HT-29 (cell line): ENCODE data around the gene CCDC124. TPM values are rescaled to one million over a fixed set of nuclear protein-coding genes. Genes with fewer than 3 reads are reported as not detected.
"Not testable (repeated sequence)": the region's sequence is repeated elsewhere in the genome, so short reads cannot be mapped to it uniquely, and the experiment has no call there.

Experiments used
- DNase-seq: peaks from one replicate; pipeline ENCODE4 v3.0.0-alpha.2; 2015; ENCODE audit warnings: low spot score
- small RNA-seq: library from RNA; depleted of rRNA; stranded (forward); fragments of <200 nt; gene quantifications from one replicate; pipeline ENCODE3, GENCODE V24; 2014
- total RNA-seq: library from RNA; depleted of rRNA; stranded (reverse); fragments of >200 nt; shearing (Covaris generic); gene quantifications from 2 replicates; pipeline ENCODE4 v1.2.3, GENCODE V29; 2014; rRNA removed

The CCDC124 gene
- total RNA-seq, 1 experiment from 2014 or later = 77.2 TPM

DNA sequence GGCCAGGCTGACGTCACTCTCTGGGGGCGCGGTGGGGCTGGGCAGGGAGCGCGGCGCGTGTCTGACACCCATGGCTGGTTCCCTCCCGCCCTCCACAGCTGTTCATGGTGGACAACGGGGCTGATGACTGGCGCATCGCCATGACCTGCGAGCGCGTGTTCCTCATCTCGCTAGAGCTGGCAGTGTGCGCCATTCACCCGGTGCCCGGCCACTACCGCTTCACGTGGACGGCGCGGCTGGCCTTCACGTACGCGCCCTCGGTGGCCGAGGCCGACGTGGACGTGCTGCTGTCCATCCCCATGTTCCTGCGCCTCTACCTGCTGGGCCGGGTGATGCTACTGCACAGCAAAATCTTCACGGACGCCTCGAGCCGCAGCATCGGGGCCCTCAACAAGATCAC is 48.8 kb downstream of the CCDC124 start:
- no peak for DNase-seq

- DNase-seq = no peak
Observed at GRCh38 chr19:17982430-17982829, 49.6 kb downstream of the CCDC124 start.

- no peak for DNase-seq
Observed at GRCh38 chr19:17985037-17985818, 52.4 kb downstream of the CCDC124 start.

DNA sequence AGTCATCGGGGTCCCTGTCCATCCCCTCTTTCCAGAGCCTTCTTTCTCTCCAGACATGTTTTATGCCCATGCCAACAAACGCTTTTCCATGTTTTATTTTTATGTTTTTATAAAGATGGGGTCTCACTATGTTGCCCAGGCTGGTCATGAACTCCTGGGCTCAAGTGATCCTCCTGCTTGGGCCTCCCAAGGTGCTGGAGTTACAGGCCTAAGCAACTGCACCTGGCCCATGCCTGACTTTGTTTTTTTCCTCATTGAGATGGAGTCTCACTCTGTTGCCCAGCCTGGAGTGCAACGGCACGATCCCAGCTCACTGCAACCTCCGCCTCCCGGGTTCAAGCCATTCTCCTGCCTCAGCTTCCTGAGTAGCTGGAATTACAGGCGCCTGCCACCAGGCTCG is 53.8 kb downstream of the CCDC124 start:
- DNase-seq = not testable (repeated sequence)

DNA sequence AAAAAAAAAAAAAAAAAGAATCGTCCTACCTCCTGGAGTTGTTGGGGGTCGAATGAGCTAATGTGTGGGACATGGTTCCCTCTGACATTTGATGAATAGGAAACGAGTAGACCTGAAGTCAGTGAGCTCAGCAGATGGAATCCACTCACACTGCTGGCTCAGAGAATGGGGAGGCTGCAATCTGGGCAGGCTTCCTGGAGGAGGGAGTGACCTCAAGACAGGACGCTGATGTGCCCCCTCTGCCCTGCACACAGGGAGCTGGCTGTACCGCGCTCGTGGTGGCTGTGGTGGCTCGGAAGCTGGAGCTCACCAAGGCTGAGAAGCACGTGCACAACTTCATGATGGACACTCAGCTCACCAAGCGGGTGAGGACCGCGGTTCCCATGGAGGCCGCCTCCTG is 55.3 kb downstream of the CCDC124 start:
- no peak for DNase-seq

- DNase-seq = no peak
Observed at GRCh38 chr19:17989425-17990094, 56.7 kb downstream of the CCDC124 start.

DNA sequence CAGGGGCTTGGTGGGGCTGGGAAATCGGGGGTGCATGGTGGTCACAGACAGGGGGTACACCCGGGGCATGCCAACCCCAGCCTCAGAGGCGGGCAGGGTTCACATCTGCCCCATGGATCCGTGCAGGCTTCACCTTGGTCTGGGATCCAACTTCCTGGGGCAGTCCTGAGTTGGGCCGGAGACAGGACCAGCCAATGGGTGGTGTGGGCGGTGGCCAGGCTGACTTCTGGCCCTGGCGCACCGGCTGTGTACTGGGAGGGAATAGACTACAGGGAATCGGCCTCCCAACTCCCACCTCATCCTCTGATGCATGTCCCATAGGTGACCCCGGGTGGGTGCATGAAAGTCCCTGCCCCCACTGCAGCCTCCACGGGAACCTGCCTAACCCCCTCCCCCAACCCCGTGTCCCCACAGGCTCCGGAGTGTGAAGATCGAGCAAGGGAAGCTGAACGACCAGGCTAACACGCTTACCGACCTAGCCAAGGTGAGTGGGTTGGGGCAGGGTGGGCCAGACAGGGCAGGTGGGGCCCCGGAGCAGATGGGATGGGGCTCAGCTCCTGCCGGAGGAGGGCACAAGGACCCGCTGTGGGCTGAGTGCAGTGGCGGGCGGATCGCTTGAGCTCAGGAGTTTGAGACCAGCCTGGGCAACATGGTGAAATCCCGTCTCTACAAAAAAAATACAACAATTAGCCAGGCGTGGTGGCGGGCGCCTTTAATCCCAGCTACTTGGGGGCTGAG is 60.4 kb downstream of the CCDC124 start:
- no peak for DNase-seq

Small RNA genes lying within 50 kb of the gene (small RNA-seq; reads per million reads assigned to genes)
- 0.36 reads per million for gene RNA5SP468

Other genes with a start within 250 kb of the CCDC124 start
- gene UNC13A, start 244.7 kb upstream of the CCDC124 start, total RNA-seq = 0.03 and 0.05 TPM in 2 replicates
- gene MAP1S, start 213.5 kb upstream of the CCDC124 start, total RNA-seq = 21.8 and 21.9 TPM in 2 replicates
- 0.42 and 1.2 TPM in 2 replicates for gene FCHO1, start 181.5 kb upstream of the CCDC124 start, total RNA-seq
- gene B3GNT3, start 137.9 kb upstream of the CCDC124 start, total RNA-seq = 44.3 and 49.6 TPM in 2 replicates
- not detected in 2 replicates for gene INSL3, start 111.5 kb upstream of the CCDC124 start, total RNA-seq
- 0.23 and 0.31 TPM in 2 replicates for gene JAK3, start 85.0 kb upstream of the CCDC124 start, total RNA-seq
- 2,120 and 2,211 TPM in 2 replicates for gene RPL18A, start 73.1 kb upstream of the CCDC124 start, total RNA-seq
- gene SLC5A5, start 61.1 kb upstream of the CCDC124 start, total RNA-seq = not detected in 2 replicates
- 0.13 and 0.28 TPM in 2 replicates for gene KCNN1, start 34.1 kb downstream of the CCDC124 start, total RNA-seq
- 39.1 and 40.5 TPM in 2 replicates for gene ARRDC2, start 75.2 kb downstream of the CCDC124 start, total RNA-seq
- gene IL12RB1, start 153.9 kb downstream of the CCDC124 start, total RNA-seq = not detected in 2 replicates
- 8.6 and 13.8 TPM in 2 replicates for gene MAST3, start 164.8 kb downstream of the CCDC124 start, total RNA-seq
- gene PIK3R2, start 220.1 kb downstream of the CCDC124 start, total RNA-seq = 26.4 and 37.7 TPM in 2 replicates
- 58.9 and 74.6 TPM in 2 replicates for gene IFI30, start 240.8 kb downstream of the CCDC124 start, total RNA-seq